SU-DHL-6 (cell line): ENCODE results near the gene REXO5.
"Not testable (repeated sequence)": the region's sequence is repeated elsewhere in the genome, so short reads cannot be mapped to it uniquely, and the experiment has no call there.

Experiments
- CTCF ChIP-seq: fragments of 200-600 bp; sonication (generic); IDR thresholded peaks from one replicate; pipeline ENCODE4 v1.5.1; 2017; ENCODE audit warnings: antibody characterized with exemption, mild to moderate bottlenecking, low read length, moderate library complexity; ENCODE audit not compliant: insufficient read depth, poor library complexity, severe bottlenecking
- EZH2phosphoT487 ChIP-seq: fragments of 200-600 bp; sonication (generic), shearing (Covaris generic); conservative IDR thresholded peaks from 2 replicates; pipeline ENCODE4 v1.6.1; 2018; ENCODE audit warnings: mild to moderate bottlenecking, antibody characterized with exemption, low read length, moderate library complexity, mixed read lengths

- not testable (repeated sequence) for TF ChIP-seq CTCF, EZH2phosphoT487
Observed at GRCh38 chr16:20805684-20806167, 601 bp upstream of the REXO5 start.
